Mesendoderm (in vitro differentiated cells): ENCODE measurements around the gene ASIC1.

Experiments used
- DNase-seq: peaks from one replicate; pipeline ENCODE4 v3.0.0; 2013
- H2AK5ac ChIP-seq: 2 replicates; pipeline ENCODE4 v1.6.1; 2013; ENCODE audit warnings: low read length, inconsistent platforms
- H2BK120ac ChIP-seq: 2 replicates; pipeline ENCODE4 v1.6.1; 2013; ENCODE audit warnings: low read depth, mild to moderate bottlenecking, low read length, moderate library complexity, mixed read lengths
- H2BK15ac ChIP-seq: replicated peaks from 2 replicates; pipeline ENCODE4 v1.6.1; 2013; ENCODE audit warnings: low read depth, mild to moderate bottlenecking, moderate library complexity
- H2BK5ac ChIP-seq: 2 replicates; pipeline ENCODE4 v1.6.1; 2013; ENCODE audit warnings: low read length, inconsistent platforms
- H3K18ac ChIP-seq: 2 replicates; pipeline ENCODE4 v1.6.1; 2013; ENCODE audit warnings: mild to moderate bottlenecking, low read length, mixed read lengths
- H3K23ac ChIP-seq: one replicate; pipeline ENCODE4 v1.6.1; 2013; ENCODE audit warnings: low read length
- H3K27ac ChIP-seq: 2 replicates; pipeline ENCODE4 v1.5.1; 2013; ENCODE audit warnings: low read depth, mild to moderate bottlenecking, inconsistent platforms, low read length, moderate library complexity
- H3K27me3 ChIP-seq: 2 replicates; pipeline ENCODE4 v1.6.1; 2013; ENCODE audit warnings: low read length, control low read depth, mild to moderate bottlenecking, inconsistent platforms; ENCODE audit not compliant: insufficient read depth, poor library complexity
- H3K36me3 ChIP-seq: 2 replicates; pipeline ENCODE4 v1.6.1; 2013; ENCODE audit warnings: low read length, inconsistent platforms; ENCODE audit not compliant: control insufficient read depth, insufficient read depth
- H3K4ac ChIP-seq: one replicate; pipeline ENCODE4 v1.6.1; 2013; ENCODE audit warnings: low read depth, mild to moderate bottlenecking, low read length, moderate library complexity
- H3K4me1 ChIP-seq: 2 replicates; pipeline ENCODE4 v1.6.1; 2013; ENCODE audit warnings: low read depth, low read length, inconsistent platforms; ENCODE audit not compliant: control insufficient read depth
- H3K4me2 ChIP-seq: 2 replicates; pipeline ENCODE4 v1.6.1; 2013; ENCODE audit warnings: low read length
- H3K4me3 ChIP-seq: 2 replicates; pipeline ENCODE4 v1.5.1; 2013; ENCODE audit warnings: mild to moderate bottlenecking, low read length
- H3K56ac ChIP-seq: one replicate; pipeline ENCODE4 v1.6.1; 2013; ENCODE audit warnings: low read length
- H3K79me1 ChIP-seq: 2 replicates; pipeline ENCODE4 v1.6.1; 2013; ENCODE audit warnings: low read length, inconsistent platforms
- H3K79me2 ChIP-seq: 2 replicates; pipeline ENCODE4 v1.6.1; 2013; ENCODE audit warnings: mild to moderate bottlenecking, low read length; ENCODE audit not compliant: control insufficient read depth, insufficient read depth
- H3K9ac ChIP-seq: 2 replicates; pipeline ENCODE4 v1.6.1; 2013; ENCODE audit warnings: low read length, inconsistent platforms
- H4K5ac ChIP-seq: one replicate; pipeline ENCODE4 v1.6.1; 2013; ENCODE audit warnings: low read length
- H4K8ac ChIP-seq: one replicate; pipeline ENCODE4 v1.6.1; 2013; ENCODE audit warnings: low read depth, mild to moderate bottlenecking, control low read depth, low read length, moderate library complexity
- WGBS: extraction: QIAGEN DNeasy Blood & Tissue Kit; methylation state at CpG from one replicate; pipeline ENCODE4 v1.1.7; 2013; ENCODE audit warnings: low lambda C conversion rate, missing lambda C conversion rate; ENCODE audit not compliant: insufficient coverage; ENCODE audit errors: extremely low coverage; 5-methylcytosine and 5-hydroxymethylcytosine counted together

Gene ASIC1

DNA sequence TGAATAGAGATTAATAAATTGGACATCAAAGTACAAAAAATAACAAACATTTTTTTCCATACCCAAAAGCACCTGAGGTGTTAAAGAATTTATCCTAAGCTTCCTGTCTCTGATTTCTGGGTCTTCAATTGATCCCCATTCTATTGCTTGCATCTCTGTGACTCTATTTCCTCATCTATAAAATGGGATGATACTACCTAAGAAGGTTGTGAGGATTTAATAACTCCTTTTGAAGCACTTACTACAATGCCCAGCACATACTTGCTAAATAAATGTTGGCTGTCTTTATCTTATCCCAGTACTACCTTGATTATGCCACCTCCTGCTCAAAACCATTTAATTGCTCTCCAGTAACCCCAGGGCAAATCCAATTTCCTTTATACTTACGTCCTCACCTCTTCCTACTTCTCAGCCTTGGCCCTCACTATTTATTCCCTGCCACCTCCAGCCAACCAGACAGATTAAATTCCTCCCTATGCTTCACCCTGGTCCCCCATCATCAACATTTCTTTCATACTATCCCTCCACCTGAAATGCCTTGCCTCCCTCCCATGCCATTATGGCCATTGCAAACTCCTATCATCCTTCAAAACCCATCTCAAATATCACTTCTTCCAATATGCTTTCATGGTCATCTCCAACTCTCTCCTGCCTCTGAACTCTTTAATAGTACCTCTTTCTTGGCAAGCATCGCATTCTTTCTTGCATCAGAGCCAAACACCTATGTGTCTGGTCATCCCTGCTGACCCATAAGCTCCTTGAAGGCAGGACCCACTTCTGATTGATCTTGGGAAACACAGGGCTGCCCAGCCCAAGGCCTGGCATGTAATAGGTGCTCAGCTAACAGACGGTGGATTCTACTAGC, 7.9 kb upstream of the ASIC1 start:
- H3K9ac ChIP-seq: peak overlapping the region; percentile 63
- H4K8ac ChIP-seq: no peak overlapping the region
- H3K27me3 ChIP-seq: no peaks in the 10 kb centered on the region
- H2BK120ac ChIP-seq: no peak overlapping the region
- H2BK5ac ChIP-seq: no peak overlapping the region
- no peak overlapping the region for H3K4ac ChIP-seq
- H2BK15ac ChIP-seq: no peak overlapping the region
- no peak overlapping the region for H3K27ac ChIP-seq
- DNase-seq: no peak
- no peaks in the 10 kb centered on the region for H3K79me2 ChIP-seq
- H3K23ac ChIP-seq: peak overlapping the region; percentile 9
- WGBS: no CpG with 5 or more reads among the region's 3 CpGs
- H3K4me2 ChIP-seq: no peak overlapping the region
- H3K4me3 ChIP-seq: no peak overlapping the region
- H3K4me1 ChIP-seq: peaks cover 12% of the 10 kb centered on the region
- peak overlapping the region; percentile 87 for H3K56ac ChIP-seq
- no peaks in the 10 kb centered on the region for H3K79me1 ChIP-seq
- peak overlapping the region; percentile 43 for H2AK5ac ChIP-seq
- H4K5ac ChIP-seq: peak overlapping the region; percentile 71
- no peaks in the 10 kb centered on the region for H3K36me3 ChIP-seq
- H3K18ac ChIP-seq: no peak overlapping the region

DNA sequence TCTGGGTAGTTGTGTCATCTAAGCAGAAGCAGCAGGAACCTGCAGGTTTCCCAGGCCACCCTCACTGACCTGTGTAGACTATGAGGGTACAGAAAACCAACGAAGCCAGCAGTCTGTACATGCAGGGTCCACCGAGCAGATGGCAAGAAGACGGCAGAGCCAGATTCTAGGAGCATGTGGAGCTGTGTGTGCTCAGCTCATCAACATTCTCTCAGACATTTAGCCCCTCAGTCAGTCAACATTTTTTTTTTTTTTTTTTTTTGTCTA, 7.3 kb upstream of the ASIC1 start:
- no peak overlapping the region for H3K4ac ChIP-seq
- no peak overlapping the region for H4K8ac ChIP-seq
- no peaks in the 10 kb centered on the region for H3K27me3 ChIP-seq
- DNase-seq: no peak
- H3K56ac ChIP-seq: peak overlapping the region; percentile 87
- no peak overlapping the region for H3K27ac ChIP-seq
- no peaks in the 10 kb centered on the region for H3K36me3 ChIP-seq
- no peak overlapping the region for H4K5ac ChIP-seq
- H2BK120ac ChIP-seq: no peak overlapping the region
- H3K79me2 ChIP-seq: no peaks in the 10 kb centered on the region
- H3K9ac ChIP-seq: peak overlapping the region; percentile 63
- peaks cover 12% of the 10 kb centered on the region for H3K4me1 ChIP-seq
- no peak overlapping the region for H2BK5ac ChIP-seq
- no peaks in the 10 kb centered on the region for H3K79me1 ChIP-seq
- no peak overlapping the region for H3K4me2 ChIP-seq
- H2AK5ac ChIP-seq: peak overlapping the region; percentile 43
- H2BK15ac ChIP-seq: no peak overlapping the region
- peak overlapping the region; percentile 9 for H3K23ac ChIP-seq
- no CpG with 5 or more reads among the region's 3 CpGs for WGBS
- H3K18ac ChIP-seq: no peak overlapping the region
- H3K4me3 ChIP-seq: no peak overlapping the region

DNA sequence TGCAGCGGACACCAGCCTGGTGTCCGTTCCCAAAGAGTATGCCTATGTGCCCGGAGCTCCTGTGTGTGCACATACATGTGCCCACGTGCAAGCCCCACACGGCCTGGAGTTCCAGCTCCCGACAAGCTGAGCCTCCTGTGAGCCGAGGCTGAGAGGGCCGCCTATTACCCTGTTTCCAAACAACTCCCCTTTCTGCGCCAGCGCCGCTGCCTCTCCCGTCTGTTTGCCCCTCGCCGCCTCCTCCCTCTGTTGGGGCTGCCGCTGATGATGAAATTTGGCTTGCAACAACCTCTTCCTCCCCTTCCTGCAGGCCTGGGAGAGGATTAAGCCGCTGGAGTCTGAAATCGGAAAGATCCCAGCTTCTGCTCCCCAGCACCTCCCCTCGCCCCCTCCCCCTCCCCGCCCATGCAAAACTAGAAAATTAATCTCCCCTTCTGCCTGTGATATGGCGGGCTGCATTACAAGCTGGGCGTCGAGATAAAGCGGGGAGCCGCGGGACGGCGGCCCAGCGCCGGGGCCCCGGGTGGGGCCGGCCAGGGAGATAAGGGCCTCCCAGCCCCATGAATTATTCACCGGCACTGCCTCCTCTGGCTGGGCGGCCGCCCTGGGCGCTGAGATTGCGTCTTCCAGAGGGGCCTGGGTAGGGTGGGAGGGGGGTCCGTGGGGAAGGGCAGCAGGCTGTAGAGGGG, 6.8 kb upstream of the ASIC1 start:
- Histone ChIP-seq H3K36me3 (no peaks in the 10 kb centered on the region), H3K9ac (peak overlapping the region; percentile 63), H3K4me1 (peaks cover 12% of the 10 kb centered on the region), H3K79me1 (no peaks in the 10 kb centered on the region), H2BK5ac (no peak overlapping the region), H3K4ac (peak overlapping the region; percentile 74), H3K4me2 (peak overlapping the region; percentile 9), H4K8ac (no peak overlapping the region), H3K23ac (no peak overlapping the region), H2BK120ac (peak overlapping the region; percentile 67), H2AK5ac (no peak overlapping the region), H3K79me2 (no peaks in the 10 kb centered on the region), H2BK15ac (peak overlapping the region; percentile 7), H3K56ac (peak overlapping the region; percentile 87), H3K18ac (peak overlapping the region; percentile 70), H3K27ac (no peak overlapping the region), H3K4me3 (no peak overlapping the region), H3K27me3 (no peaks in the 10 kb centered on the region), H4K5ac (no peak overlapping the region)
- peak; percentile 89 for DNase-seq
- no CpG with 5 or more reads among the region's 37 CpGs for WGBS

DNA sequence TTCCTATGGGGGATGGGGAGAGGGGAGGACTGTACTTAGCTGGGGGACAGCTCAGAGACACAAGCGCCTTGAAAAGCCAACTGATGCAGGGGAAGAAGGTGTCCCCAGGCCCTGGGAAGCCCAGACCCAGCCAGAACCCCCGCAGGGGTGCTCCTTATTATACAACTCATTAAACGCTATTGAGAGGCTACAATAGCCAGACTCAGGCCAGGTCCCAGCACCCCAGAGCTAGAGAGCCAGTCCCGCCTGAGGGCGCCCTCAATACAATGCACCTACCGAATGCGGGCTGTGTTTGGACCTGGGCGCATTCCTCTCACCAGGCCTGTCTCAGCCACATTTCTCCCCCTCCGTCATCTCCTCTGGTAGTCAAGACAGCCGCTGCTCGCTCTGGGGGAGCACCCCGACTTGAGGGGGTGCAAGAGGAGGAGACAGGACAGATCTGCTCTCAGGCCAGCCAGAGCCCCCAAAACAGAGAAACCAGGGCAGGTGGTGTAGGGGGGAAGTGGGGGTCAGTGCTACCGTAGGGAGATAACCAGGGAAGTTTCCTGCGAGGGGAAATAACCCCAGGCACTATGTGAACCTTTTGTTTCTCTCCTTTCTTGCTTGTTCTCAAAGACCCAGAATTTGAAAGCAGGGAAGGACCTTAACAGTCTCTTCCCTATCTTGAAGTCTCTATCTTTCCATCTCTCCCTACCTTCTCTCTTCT, 6.1 kb upstream of the ASIC1 start:
- Histone ChIP-seq H3K4ac (peak overlapping the region; percentile 74), H3K9ac (peak overlapping the region; percentile 40), H2BK120ac (no peak overlapping the region), H3K23ac (peak overlapping the region; percentile 38), H3K27me3 (no peaks in the 10 kb centered on the region), H3K79me1 (no peaks in the 10 kb centered on the region), H3K56ac (peak overlapping the region; percentile 87), H3K36me3 (no peaks in the 10 kb centered on the region), H4K5ac (no peak overlapping the region), H3K4me1 (peaks cover 12% of the 10 kb centered on the region), H3K4me2 (no peak overlapping the region), H2BK15ac (peak overlapping the region; percentile 7), H4K8ac (no peak overlapping the region), H3K18ac (peak overlapping the region; percentile 70), H3K27ac (peak overlapping the region; percentile 51), H3K79me2 (no peaks in the 10 kb centered on the region), H2AK5ac (peak overlapping the region; percentile 29), H2BK5ac (peak overlapping the region; percentile 49), H3K4me3 (no peak overlapping the region)
- DNase-seq: peak; percentile 85
- no CpG with 5 or more reads among the region's 14 CpGs for WGBS

DNA sequence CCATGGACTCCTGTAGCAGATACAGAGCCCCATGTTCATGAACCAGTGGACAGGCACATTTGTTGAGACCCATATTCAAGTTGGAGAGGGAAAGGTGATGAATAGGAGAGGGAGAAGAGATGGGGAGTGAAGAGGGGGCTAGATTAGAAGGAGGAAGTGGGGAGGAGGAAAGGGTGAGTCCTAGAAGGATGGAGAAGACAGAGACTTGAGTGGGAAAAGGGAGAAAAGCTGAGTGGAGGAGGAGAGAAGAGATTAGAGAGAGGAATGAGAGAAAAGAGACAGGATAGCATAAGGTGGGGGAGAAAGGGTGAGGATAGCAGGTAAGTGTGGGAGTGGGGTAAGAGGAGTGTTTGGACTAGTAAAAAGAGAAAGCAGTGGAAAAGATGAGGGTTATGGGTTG, 4.9 kb upstream of the ASIC1 start:
- Histone ChIP-seq H3K27me3 (no peaks in the 10 kb centered on the region), H3K23ac (no peak overlapping the region), H3K9ac (no peak overlapping the region), H3K4me1 (peaks cover 15% of the 10 kb centered on the region), H3K79me2 (no peaks in the 10 kb centered on the region), H4K5ac (no peak overlapping the region), H3K4ac (no peak overlapping the region), H2BK120ac (no peak overlapping the region), H3K4me2 (no peak overlapping the region), H3K18ac (no peak overlapping the region), H3K27ac (no peak overlapping the region), H2BK15ac (no peak overlapping the region), H3K79me1 (no peaks in the 10 kb centered on the region), H3K4me3 (no peak overlapping the region), H4K8ac (no peak overlapping the region), H3K36me3 (no peaks in the 10 kb centered on the region), H2BK5ac (no peak overlapping the region), H2AK5ac (peak overlapping the region; percentile 65), H3K56ac (no peak overlapping the region)
- no peak for DNase-seq
